HPDE6-E6E7 (cell line): ENCODE results near the gene STX16.
A peak's percentile ranks its signal among the peaks of the same experiment; 100 is the strongest.

ENCODE experiments used
- DNase-seq: peaks from one replicate; pipeline ENCODE4 v3.0.0; 2011; ENCODE audit warnings: missing footprints; ENCODE audit errors: extremely low spot score

The STX16 gene

DNA sequence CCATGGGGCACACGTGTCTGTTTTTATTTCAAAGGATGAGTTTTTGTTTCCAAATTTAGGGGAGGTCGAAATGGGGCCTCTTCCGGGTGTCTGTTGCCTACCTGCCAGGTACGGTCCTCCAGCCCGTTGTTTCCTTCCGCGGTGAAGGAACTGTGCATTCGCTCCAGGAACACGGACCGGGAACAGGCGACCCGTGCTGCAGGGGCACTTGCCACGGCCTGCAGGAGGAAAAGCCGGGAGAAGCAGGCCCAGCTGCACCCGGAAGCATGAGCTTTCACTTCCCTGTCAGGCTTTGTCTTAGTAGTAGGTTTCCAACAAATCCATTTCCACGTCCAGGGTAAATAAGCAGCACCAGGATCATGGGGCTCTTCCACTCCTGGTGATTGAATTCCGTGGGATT is 24.6 kb downstream of the STX16 start:
- DNase-seq, result no peak

DNA sequence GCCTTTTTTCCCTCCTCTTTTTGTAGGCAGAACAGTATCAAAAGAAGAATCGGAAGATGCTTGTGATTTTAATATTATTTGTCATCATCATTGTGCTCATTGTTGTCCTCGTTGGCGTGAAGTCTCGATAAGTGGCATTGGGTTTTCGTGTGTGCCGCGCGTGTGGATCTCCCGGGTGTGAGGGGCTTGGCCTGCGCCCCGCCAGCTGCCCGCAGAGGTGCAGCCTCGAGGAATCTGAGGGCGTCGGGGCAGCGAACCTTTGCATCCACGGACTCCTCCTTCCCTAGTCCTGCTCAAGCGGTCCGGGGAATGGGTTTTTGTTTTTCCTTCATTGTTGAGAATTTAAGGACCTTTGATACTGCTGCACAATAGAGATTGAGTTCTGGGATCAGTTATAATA is 25.1 kb downstream of the STX16 start:
- no peak for DNase-seq

DNA sequence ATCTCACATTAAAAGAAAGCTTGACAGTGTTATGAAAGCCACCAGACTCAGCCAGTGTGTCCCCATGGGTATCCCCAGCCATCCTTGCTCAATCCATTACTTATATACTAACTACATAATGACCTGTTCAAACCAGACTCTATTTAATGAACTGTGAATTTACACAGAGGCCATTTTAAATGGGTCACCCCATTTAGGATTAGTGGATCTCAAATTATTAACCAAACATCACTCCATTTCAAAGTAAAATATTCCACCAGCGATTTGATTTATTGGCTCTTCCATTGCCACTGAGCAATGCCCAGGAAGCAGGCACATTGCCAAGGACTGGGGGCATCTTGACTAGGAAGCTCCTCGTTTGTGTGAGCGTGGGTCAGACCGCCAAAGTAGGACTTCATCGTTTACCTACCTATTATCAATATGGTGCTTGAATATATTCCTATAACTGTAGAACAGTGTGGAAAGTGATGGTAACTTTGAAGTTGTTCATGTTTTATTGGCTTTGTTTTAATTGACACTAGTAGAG is 26.1 kb downstream of the STX16 start:
- no peak for DNase-seq

DNA sequence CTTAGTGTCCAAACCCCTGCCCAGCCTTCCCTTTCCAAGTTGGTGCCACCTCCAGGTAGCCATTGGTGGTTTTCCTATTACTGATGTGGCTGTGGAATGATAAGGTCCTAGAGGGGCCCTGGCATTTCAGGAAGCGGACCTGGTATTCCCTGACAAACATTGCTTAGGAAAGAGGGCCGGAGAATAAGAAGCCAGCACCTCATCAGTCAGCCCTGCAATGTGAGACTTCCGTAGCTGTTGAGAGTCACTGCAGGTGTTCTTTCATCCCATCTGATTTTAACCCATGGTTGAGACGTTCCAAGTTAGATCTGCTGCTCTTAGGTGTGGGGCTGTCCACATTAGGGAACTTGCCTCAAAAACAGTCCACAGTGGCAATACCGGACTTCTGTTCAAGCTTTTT is 26.7 kb downstream of the STX16 start:
- DNase-seq, result no peak

DNA sequence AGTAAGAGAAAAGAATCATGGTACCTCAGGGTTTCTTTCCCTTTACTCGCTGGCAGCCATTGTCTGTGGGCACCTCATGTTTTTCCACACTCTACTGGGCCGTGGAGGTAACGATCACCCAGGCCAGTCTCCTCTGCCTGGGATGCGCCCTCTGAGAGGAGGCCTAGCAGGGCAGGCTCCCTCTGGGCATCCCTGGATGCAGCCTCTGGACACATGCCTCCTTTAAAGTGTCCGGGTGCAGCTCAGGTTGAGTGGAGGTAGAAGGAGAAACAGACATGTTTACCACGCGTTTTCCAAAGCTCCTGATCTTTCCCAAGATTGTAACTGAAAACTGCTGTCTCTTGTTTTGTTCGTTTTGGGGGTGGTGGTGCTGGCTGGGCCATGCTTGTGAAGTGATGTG is 27.7 kb downstream of the STX16 start:
- no peak for DNase-seq

DNA sequence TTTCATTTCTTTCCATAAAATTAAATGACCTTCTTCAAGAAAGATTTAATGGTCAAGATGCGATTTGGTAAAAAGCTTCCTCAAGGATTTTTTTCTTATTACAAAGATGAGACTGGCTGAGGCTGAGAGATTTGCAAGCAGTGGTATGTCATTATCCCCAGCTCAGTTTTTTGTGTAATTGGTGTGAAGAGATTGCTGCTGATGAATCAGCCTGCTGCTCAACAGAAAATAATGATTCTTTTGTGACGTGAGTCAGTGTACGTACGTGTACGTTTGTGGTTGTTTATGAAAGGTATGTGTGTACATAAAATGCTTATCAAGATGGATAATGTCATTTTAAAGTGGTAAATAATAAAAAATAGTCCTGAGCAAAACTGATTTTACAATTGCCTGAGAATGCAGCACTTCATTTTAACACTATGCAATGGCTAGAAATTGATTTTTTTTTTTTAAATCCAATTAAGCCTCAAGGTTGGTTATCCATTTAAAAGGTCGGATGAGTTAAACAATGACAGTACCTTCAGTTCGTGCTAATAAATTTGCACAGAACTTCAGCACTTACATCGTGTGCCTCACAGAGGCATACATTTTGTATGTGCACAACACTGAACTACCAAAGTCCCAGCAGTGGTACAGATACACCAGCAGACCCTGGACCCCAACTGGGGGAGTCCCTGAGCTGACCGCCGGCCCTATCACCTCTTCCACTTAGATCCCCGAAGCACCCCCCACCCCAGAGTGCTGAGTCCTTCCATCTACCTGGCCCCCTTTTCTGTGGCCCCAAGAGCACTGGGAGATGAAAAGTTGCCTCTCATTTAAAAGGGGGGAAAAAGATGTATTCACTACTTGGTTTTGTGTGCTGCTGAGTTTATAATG is 31.8 kb downstream of the STX16 start:
- DNase-seq, result peak; percentile 42

DNA sequence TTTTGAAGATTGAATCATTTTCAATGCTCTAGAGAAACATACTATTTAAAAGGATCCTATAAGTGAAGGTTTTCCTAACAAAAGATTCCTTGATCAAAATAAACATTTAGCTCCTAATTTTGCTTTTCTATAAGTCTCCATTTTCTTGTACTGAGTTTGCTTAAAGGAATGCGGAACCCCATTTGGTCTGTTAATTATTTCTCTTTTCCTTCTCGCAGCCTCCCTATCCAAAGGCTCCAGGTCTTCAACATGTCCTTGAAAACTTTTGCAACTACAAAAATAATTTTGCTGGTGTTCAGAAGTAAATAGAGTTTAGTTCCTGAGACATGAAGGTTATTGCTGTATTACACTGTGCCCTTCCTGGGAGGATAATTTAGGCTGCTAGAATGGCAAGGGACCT is 33.2 kb downstream of the STX16 start:
- DNase-seq, result no peak

DNA sequence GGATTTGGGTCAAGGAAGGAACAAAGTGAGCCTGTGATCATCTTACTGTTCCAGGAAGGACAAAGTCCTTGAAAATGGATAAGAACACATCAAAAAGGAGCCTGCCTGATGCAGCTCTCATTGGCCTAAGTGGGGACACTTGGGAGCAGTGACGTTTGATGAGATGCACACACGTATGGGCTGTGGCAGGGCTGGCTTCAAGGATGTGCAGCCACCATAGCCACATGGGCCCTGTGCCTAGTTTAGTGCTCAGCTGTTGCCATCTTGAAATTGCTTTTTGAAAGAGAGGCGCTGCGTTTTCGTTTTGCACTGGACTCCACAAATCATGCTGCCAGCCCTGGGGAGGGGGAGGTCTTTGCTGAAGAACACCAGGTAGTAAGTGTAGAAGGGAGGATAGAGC is 34.9 kb downstream of the STX16 start:
- DNase-seq, result no peak

DNA sequence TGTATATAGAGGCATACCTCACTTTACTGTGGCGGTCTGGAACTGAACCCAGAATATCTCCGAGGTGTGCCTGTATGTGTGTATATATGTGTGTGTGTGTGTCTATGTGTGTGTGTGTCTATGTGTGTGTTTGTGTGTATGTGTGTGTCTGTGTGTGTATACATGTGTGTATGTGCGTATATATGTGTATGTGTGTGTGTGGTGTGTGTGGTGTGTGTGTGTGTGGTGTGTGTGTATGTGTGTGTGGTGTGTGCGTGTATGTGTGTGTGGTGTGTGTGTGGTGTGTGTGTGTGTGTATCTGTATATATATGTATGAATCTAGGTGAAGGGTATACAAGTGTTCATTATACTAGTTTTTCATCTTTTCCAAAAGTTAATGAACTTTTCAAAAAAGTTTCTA is 37.3 kb downstream of the STX16 start:
- no peak for DNase-seq

DNA sequence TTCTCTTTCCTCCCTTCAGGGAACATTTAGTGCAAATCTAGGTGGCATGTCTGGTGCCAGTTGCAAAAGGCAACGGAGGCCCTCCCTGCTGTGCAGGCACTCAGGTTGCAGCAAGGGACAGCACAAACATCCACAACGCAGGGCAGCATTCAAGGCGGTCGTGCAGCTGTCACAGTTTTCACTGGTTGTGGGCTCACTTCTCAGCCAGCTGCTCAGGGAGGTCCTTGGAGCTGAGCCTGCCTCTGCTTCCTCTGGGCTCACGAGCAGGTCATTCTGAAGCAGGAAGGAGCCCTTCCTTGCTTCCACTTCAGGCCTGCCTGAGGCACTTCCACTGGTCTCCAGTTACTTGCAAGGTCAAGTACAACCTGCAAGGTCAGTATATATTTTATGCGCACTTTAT is 37.8 kb downstream of the STX16 start:
- no peak for DNase-seq

DNA sequence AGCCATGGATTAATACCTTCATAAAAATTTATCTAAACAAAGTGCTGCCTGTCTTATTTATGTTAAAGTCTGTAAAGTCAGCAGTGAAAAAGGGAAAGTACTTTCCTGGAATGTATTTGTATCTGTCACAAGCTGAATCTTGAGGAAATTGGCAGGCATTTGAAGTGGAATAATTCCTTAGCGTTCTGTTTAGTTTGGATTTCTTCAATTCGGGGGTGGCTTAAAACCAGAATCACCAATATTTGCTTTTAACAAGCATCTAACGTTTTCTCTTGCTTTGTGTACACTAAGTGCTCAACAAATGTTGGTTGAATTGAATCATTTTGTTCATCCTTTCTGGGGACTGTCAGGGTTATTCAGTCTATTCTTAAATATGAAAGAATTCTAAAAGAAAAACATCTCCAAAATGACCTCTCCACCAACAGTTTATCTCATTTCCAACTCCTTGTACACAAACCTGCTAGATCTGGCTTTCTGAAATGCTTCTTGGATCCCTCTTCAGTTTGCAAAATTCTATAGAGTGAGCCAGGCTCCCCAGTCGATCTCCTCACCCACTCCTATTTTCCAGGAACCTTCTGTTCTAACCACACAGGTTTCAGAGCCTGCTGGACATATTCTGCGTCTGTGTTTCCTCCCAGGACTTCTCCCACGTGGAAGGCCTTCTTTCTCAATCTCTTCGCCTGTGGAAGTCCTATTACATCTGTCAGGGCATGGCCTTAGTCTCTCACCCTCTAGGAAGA is 39.5 kb downstream of the STX16 start:
- no peak for DNase-seq

DNA sequence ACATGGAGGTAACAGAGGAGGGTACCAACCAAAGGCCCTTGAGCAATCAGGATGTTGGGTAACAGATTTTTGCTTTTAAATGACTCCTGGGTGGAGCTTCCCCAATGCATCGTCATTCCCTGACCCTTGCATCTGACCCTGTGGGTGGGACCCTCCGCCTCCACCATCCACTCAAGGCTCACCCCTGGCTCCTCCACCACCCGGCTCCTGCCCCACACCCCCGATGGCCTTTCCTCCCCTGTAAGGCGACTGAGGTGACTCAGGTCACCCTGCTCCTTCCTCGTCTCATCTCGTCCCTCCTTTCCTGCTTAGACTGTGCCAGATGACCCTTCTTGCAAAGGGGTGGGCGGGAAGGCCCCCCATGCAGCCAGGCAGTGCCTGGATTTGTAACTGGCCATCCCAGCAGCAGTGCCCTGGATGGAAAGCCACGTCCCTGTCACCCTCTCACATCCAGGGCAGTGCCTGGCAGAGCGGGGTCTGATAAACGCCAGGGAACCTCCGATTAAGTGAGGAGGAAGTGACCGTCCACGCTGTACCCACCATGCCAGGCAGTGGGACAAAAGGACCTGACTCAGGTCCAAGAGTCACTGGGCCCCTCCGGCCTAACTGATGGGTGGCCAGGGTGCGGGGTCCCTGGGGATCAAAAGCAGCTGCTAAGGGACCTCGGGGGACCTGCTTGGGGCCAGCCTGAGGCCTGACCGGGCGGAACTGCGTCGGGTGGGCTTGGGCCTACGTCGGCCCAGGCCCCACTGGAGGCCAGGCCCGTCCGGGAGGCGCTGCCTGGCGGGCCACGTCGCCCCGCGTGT is 40.9 kb downstream of the STX16 start:
- no peak for DNase-seq

DNA sequence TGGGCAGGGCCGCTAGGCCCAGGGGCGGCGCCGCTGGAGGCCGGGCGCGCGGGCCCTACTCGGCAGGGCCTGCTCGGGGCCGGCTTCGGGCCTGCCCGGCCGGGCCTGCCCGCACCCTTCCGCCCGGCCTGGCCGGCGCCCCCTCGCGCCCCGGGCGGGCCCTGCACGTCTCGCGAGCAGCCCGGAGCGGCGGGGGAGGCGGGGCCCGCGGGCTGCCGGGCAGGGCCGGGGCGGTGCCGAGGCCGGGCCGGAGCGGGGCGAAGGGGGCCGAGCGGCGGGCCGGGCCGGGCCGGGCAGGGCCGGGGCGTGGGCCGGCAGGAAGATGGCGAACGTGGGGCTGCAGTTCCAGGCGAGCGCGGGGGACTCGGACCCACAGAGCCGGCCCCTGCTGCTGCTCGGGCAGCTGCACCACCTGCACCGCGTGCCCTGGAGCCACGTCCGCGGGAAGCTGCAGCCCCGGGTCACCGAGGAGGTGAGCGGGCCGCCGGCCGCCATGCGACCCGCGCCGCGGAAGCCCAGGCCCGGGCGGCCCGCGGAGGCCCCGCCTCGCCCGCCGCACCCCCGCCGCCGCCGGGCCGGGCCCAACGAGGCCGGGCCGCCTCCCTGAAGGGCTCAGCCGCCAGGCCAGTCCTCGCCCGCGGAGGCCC is 41.6 kb downstream of the STX16 start, which contains the start of gene NPEPL1:
Gene NPEPL1 (plus strand): TSS at position 222 of the 647 bp plus-strand sequence. CDS start 101 bp downstream, at position 323.
- peak; percentile 97 for DNase-seq

DNA sequence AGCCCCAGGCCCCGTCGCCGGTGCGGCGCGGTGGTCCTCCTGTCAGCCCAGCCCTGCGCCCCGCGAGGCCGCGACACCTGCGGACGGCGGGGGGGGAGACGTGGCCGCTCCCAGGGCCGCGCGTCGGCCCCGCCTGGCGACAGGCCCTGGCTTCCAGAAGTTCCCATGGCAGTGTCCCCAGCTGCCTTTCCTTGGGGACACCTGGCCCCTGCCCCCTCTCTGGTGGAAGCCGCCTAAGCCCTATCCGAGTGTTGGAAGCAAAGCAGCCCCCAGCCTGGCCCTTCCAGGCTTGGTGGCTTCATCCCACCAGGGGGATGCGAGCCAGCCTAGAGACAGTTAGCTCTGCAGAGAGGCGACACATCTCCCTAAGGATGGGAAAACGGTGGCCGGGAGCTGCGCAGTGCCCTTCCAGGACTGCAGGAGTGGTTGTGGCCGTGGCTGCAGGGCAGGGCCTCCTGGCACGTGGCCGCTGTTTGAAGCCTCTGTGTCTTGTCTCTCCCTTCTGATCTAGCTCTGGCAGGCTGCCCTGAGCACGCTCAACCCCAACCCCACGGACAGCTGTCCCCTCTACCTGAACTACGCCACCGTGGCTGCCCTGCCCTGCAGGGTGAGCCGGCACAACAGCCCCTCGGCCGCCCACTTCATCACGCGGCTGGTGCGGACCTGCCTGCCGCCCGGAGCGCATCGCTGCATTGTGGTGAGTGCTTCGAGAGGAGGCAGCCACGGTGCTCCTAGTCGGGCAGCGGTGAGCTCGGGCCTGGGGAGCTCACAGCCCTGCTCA is 42.3 kb downstream of the STX16 start:
- DNase-seq, result no peak

DNA sequence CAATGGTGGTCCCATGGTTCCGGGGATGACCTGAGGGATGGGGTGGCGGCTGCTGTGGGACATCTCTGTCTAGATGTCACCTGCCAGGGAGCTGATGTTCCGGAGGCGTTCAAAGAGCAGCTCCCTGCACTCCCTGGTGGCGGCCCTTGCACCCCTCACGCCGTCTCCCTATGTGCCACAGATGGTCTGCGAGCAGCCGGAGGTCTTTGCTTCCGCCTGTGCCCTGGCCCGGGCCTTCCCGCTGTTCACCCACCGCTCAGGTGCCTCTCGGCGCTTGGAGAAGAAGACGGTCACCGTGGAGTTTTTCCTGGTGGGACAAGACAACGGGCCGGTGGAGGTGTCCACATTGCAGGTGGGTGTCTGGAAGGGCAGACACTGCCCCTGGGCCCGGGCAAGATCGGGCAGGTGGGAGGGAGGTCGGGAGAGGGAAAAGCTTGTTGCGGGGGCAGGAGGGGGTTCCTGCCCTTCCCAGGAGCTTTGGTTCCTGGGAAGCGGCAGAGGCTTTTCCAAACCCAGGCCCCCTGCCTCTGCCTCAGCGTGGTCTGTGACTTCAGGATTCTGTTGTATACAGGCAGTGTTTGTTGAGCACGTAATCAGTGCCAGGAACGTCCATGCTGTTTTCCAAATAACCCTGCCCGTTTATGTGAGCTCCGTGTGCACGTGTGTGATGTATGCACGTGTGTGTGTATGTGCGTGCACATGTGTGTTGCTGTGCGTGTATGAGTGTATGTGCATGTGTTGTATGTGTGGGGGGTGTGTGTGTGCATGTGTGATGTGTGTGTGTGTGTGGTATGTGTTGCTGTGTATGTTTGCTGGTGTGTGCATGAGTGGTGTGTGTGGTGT is 43.4 kb downstream of the STX16 start:
- no peak for DNase-seq

DNA sequence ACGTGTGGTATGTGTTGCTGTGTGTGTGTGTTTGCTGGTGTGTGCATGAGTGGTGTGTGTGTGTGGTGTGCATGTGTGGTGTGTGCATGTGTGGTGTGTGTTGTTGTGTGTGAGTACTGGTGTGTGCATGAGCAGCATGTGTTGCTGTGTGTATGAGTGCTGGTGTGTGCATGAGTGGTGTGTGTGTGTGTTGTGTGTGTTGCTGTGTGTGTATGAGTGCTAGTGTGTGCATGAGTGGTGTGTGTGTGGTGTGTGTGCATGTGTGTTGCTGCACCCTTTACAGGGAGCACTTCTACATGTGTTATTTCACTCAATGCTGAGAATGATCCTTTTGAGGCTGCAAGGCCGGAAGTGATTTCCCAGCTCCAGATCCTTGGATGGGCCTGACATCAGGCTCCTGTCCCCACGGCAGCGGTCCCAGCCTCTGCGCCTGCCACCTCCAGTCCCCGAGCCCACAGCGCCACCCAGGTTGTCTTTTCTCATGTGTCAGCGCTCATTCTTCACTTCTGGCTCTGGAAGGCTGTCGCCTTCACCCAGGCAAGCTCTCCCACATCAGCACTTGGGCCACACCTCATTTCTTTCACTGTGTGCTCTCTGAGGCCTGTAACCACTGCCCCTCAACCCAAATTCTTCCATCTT is 44.1 kb downstream of the STX16 start:
- DNase-seq, result no peak

DNA sequence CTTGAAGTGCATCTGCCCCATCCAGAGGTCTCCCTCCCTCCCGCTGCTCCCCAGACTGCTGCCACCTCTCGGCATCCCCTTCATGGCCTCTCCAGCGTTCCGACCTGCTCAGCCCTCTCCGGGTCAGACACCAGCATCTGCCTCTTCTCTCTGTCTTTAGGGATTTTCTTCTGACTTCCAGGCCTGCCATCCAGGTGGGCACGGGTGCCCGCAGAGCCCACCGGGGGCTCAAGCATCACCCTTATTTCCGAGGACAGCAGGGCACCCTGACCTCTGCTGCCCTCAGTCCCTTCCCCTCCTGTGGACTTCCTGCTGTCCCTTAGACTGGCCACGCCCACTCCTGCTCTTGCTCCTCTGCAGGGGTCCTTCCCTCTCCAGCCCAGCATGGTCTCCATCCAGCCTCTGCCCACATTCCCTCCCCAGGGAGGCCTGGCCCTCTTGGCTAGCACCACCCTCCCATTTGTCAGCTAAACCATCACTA is 44.9 kb downstream of the STX16 start:
- DNase-seq, result no peak

DNA sequence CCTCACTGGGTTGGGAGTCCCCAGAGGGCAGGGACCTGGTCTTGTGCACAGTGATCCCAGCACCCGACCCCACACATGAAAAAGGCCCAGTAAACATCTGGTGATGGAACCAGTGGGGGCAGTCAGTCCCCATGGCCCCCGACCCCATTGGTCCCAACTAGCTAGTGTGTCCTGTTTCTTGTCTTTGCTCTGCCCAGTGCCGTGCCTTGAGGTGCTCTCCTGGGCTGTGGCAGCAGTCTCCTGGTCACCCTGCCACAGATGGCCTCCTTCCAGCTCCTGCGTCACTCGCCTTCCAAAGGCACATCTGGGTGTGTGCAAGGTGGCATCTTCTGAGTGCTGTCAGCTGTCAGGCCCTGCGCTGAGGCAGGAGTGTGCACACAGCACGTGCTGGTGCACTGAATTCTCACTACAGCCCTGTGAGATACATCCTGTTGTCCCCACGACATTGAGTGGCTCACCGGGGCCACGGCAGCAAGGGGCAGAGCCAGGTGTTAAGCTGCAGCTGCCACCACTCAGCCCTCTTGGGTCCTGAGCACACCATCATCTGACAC is 45.4 kb downstream of the STX16 start:
- no peak for DNase-seq
